B cell (primary cell): ENCODE data around the gene ITGB4.

Experiments
- EZH2 ChIP-seq: IDR thresholded peaks from 2 replicates; pipeline ENCODE4 v1.6.1; 2012; ENCODE audit warnings: borderline replicate concordance, low read depth, mild to moderate bottlenecking, moderate library complexity, low read length; ENCODE audit not compliant: insufficient read depth, poor library complexity, severe bottlenecking
- TF ChIP-seq, protein P1 (sequence below): fragments of 200-600 bp; IDR thresholded peaks from one replicate; pipeline ENCODE4 v1.8.0; 2022; ENCODE audit warnings: antibody characterized with exemption, mild to moderate bottlenecking

- TF ChIP-seq, protein P1, sequence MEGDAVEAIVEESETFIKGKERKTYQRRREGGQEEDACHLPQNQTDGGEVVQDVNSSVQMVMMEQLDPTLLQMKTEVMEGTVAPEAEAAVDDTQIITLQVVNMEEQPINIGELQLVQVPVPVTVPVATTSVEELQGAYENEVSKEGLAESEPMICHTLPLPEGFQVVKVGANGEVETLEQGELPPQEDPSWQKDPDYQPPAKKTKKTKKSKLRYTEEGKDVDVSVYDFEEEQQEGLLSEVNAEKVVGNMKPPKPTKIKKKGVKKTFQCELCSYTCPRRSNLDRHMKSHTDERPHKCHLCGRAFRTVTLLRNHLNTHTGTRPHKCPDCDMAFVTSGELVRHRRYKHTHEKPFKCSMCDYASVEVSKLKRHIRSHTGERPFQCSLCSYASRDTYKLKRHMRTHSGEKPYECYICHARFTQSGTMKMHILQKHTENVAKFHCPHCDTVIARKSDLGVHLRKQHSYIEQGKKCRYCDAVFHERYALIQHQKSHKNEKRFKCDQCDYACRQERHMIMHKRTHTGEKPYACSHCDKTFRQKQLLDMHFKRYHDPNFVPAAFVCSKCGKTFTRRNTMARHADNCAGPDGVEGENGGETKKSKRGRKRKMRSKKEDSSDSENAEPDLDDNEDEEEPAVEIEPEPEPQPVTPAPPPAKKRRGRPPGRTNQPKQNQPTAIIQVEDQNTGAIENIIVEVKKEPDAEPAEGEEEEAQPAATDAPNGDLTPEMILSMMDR = no peak
- no peak for TF ChIP-seq EZH2
These were observed 12.2 kb downstream of the ITGB4 start for GRCh38 chr17:75733471-75733870.
